OCI-LY1 (cell line): ENCODE measurements around the gene TGFB2.

ENCODE experiments used
- H2AFZ ChIP-seq: fragments of 200-600 bp; sonication (generic), shearing (Covaris generic); 2 replicates; pipeline ENCODE4 v1.6.0; 2014; ENCODE audit warnings: antibody characterized with exemption, mild to moderate bottlenecking, low read length
- H3F3A ChIP-seq: fragments of 200-600 bp; sonication (generic), shearing (Covaris generic); 2 replicates; pipeline ENCODE4 v1.6.0; 2014; ENCODE audit warnings: mild to moderate bottlenecking, antibody characterized with exemption, low read length, moderate library complexity; ENCODE audit not compliant: insufficient read depth
- H3K27ac ChIP-seq: fragments of 200-600 bp; sonication (generic); 2 replicates; pipeline ENCODE4 v1.5.1; 2014; ENCODE audit warnings: low read length, mixed run types, mild to moderate bottlenecking, low read depth; ENCODE audit not compliant: poor library complexity, severe bottlenecking
- H3K27me3 ChIP-seq: fragments of 200-600 bp; sonication (generic); 2 replicates; pipeline ENCODE4 v1.6.0; 2014; ENCODE audit warnings: antibody characterized with exemption, mild to moderate bottlenecking, low read length, moderate library complexity; ENCODE audit not compliant: insufficient read depth
- H3K36me3 ChIP-seq: fragments of 200-600 bp; sonication (generic); 2 replicates; pipeline ENCODE4 v1.6.1; 2014; ENCODE audit warnings: mild to moderate bottlenecking, antibody characterized with exemption, low read length, moderate library complexity, mixed read lengths; ENCODE audit not compliant: insufficient read depth
- H3K4me1 ChIP-seq: fragments of 200-600 bp; sonication (generic); 2 replicates; pipeline ENCODE4 v1.5.1; 2014; ENCODE audit warnings: mild to moderate bottlenecking, low read length, moderate library complexity; ENCODE audit not compliant: insufficient read depth, severe bottlenecking
- H3K4me2 ChIP-seq: fragments of 200-600 bp; sonication (generic), shearing (Covaris generic); 2 replicates; pipeline ENCODE4 v1.6.1; 2014; ENCODE audit warnings: low read length
- H3K4me3 ChIP-seq: fragments of 200-600 bp; sonication (generic); 2 replicates; pipeline ENCODE4 v1.5.1; 2014; ENCODE audit warnings: low read length, low read depth, mild to moderate bottlenecking, mixed read lengths; ENCODE audit not compliant: poor library complexity, severe bottlenecking
- H3K79me2 ChIP-seq: fragments of 200-600 bp; shearing (Covaris generic); 2 replicates; pipeline ENCODE4 v1.6.1; 2016; ENCODE audit warnings: mixed run types, low read length, mixed read lengths; ENCODE audit not compliant: insufficient read depth
- H3K9ac ChIP-seq: fragments of 200-600 bp; sonication (generic), shearing (Covaris generic); 2 replicates; pipeline ENCODE4 v1.6.1; 2014; ENCODE audit warnings: mild to moderate bottlenecking, low read length, mixed read lengths
- H3K9me2 ChIP-seq: fragments of 200-600 bp; sonication (generic), shearing (Covaris generic); 2 replicates; pipeline ENCODE4 v1.6.1; 2014; ENCODE audit warnings: low read depth, mild to moderate bottlenecking, low read length, mixed read lengths
- H3K9me3 ChIP-seq: fragments of 200-600 bp; shearing (Covaris generic); 2 replicates; pipeline ENCODE4 v1.6.1; 2014; ENCODE audit warnings: low read length, mixed read lengths
- H4K20me1 ChIP-seq: fragments of 200-600 bp; sonication (generic), shearing (Covaris generic); 2 replicates; pipeline ENCODE4 v1.6.0; 2016; ENCODE audit warnings: mild to moderate bottlenecking, low read length; ENCODE audit not compliant: insufficient read depth
- EZH2 ChIP-seq: fragments of 200-600 bp; sonication (generic), shearing (Covaris generic); IDR thresholded peaks from 2 replicates; pipeline ENCODE4 v1.8.0; 2017; ENCODE audit warnings: borderline replicate concordance, mixed run types, mild to moderate bottlenecking, antibody characterized with exemption, low read length, moderate library complexity, mixed read lengths
- TF ChIP-seq, protein P1 (sequence below): fragments of 200-600 bp; sonication (generic), shearing (Covaris generic); IDR thresholded peaks from 2 replicates; pipeline ENCODE4 v1.5.1; 2017; ENCODE audit warnings: mild to moderate bottlenecking, antibody characterized with exemption, low read length, moderate library complexity, mixed read lengths

Gene TGFB2

DNA sequence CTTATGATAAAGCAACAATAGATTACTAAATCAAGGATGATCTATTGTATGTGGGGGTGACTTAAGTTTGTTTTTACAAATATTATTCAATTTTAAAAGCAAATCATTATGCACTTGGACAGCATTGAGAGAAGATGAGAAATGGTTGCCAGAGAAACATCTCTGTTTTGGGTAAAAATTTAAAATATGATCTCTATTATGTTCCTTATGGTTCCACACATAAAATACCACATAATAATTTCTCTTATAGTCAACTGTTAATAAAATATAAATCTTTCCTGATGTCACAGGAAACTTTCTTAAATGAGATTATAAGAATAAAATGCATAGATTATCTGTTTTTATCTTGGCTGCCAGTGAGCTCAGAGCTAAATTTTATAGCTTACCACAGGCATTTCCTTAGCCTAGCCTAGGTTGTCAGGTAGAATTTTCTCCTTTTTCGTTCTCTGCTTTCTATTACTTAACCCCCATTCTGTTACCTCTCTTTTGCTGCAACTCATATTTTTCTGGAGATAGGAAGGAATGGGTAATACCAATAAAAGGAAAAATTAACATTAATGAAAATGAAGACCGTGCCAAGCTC lies 109.7 kb downstream of the TGFB2 start:
- H3K9me3 ChIP-seq = no peaks in the 10 kb centered on the region
- no peaks in the 10 kb centered on the region for H3K4me1 ChIP-seq
- TF ChIP-seq, protein P1, sequence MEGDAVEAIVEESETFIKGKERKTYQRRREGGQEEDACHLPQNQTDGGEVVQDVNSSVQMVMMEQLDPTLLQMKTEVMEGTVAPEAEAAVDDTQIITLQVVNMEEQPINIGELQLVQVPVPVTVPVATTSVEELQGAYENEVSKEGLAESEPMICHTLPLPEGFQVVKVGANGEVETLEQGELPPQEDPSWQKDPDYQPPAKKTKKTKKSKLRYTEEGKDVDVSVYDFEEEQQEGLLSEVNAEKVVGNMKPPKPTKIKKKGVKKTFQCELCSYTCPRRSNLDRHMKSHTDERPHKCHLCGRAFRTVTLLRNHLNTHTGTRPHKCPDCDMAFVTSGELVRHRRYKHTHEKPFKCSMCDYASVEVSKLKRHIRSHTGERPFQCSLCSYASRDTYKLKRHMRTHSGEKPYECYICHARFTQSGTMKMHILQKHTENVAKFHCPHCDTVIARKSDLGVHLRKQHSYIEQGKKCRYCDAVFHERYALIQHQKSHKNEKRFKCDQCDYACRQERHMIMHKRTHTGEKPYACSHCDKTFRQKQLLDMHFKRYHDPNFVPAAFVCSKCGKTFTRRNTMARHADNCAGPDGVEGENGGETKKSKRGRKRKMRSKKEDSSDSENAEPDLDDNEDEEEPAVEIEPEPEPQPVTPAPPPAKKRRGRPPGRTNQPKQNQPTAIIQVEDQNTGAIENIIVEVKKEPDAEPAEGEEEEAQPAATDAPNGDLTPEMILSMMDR = no peak
- TF ChIP-seq EZH2 = no peak
- no peak overlapping the region for H3K4me3 ChIP-seq
- no peak overlapping the region for H2AFZ ChIP-seq
- H3K4me2 ChIP-seq = no peak overlapping the region
- H3K36me3 ChIP-seq = no peaks in the 10 kb centered on the region
- H3K9me2 ChIP-seq = no peaks in the 10 kb centered on the region
- no peaks in the 10 kb centered on the region for H3K27me3 ChIP-seq
- H3F3A ChIP-seq = no peaks in the 10 kb centered on the region
- no peaks in the 10 kb centered on the region for H4K20me1 ChIP-seq
- H3K27ac ChIP-seq = no peak overlapping the region
- H3K79me2 ChIP-seq = no peaks in the 10 kb centered on the region
- H3K9ac ChIP-seq = no peak overlapping the region

DNA sequence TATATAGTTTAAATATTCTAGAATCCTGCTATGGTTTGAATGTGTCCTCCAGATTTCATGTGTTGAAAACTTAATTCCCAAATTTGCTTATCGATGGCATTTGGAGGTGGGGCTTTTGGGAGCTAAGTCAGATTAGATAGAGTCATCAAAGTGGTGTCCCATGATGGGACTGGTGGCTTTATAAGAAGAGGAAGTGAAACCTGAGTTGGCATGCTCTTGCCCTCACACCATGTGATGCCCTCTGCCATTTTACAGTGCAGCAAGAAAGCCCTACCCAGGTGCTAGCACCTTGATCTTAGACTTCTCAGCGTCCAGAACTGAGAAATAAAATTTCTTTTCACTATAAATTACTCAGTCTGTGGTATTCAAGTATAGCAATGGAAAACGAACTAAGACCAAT lies 111.3 kb downstream of the TGFB2 start:
- Histone ChIP-seq H2AFZ (no peak overlapping the region), H3K4me2 (no peak overlapping the region), H3K79me2 (no peaks in the 10 kb centered on the region), H3K36me3 (no peaks in the 10 kb centered on the region), H4K20me1 (no peaks in the 10 kb centered on the region), H3K4me3 (no peak overlapping the region), H3K9ac (no peak overlapping the region), H3K9me3 (no peaks in the 10 kb centered on the region), H3K27ac (no peak overlapping the region), H3K27me3 (no peaks in the 10 kb centered on the region), H3K4me1 (no peaks in the 10 kb centered on the region), H3K9me2 (no peaks in the 10 kb centered on the region), H3F3A (no peaks in the 10 kb centered on the region)
- no peak for TF ChIP-seq EZH2

DNA sequence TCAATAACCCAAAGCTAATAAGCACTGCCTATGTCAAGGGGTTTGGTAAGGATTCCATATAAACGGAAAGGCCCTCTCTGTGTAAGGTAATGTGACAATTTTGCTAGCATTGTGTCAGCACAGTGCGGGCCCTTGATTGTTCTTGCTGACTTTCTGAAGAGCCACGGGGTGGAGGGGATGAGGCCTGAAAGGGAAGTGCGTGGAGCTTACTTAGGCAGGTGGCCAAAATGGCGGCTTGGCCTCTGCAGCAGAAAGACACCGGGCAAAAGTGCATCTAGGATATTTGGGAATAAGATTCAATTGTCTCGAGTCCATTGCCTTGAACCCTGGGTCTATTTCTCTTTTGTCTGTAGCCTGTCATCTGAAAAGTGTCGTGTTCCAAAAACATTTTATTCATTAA lies 114.3 kb downstream of the TGFB2 start:
- H3K9me3 ChIP-seq = no peaks in the 10 kb centered on the region
- H3K4me1 ChIP-seq = no peaks in the 10 kb centered on the region
- TF ChIP-seq, protein P1 = no peak
- TF ChIP-seq EZH2 = no peak
- no peak overlapping the region for H3K4me3 ChIP-seq
- H2AFZ ChIP-seq = no peak overlapping the region
- no peaks in the 10 kb centered on the region for H4K20me1 ChIP-seq
- H3F3A ChIP-seq = no peaks in the 10 kb centered on the region
- no peaks in the 10 kb centered on the region for H3K36me3 ChIP-seq
- no peaks in the 10 kb centered on the region for H3K27me3 ChIP-seq
- no peaks in the 10 kb centered on the region for H3K79me2 ChIP-seq
- H3K27ac ChIP-seq = no peak overlapping the region
- no peak overlapping the region for H3K9ac ChIP-seq
- no peak overlapping the region for H3K4me2 ChIP-seq
- H3K9me2 ChIP-seq = no peaks in the 10 kb centered on the region
